GM12878 (cell line): ENCODE data around the gene HMX3. TPM values are rescaled to one million over a fixed set of nuclear protein-coding genes. Genes with fewer than 3 reads are reported as not detected.

Source experiments
- ATAC-seq: fragments of 200-7000 bp; cut with Tn5 transposase; 3 replicates; pipeline ENCODE4 v1.9.1; 2020; ENCODE audit warnings: mild to moderate bottlenecking, moderate library complexity
- BruUV-seq: library from RNA; stranded (reverse); fragments of 400-500 nt; replicated peaks from 2 replicates; lab custom pipeline; 2021; lab: Mats Ljungman, UMichigan
- CTCF ChIA-PET: fragments of 300-600 bp; sonication (Branson Sonifier 250); formaldehyde crosslinking; extraction: SDS; loops from one replicate; lab custom pipeline; 2021; ENCODE audit warnings: inconsistent platforms; lab: Yijun Ruan, JAX
- POLR2A ChIA-PET: fragments of 350-600 bp; formaldehyde crosslinking; extraction: SDS; loops from one replicate; lab custom pipeline; 2021; ENCODE audit warnings: inconsistent platforms; lab: Charles Lee
- RAD21 ChIA-PET: fragments of 300-600 bp; sonication (Branson Sonifier 250); formaldehyde crosslinking; loops from one replicate; lab custom pipeline; 2023; ENCODE audit warnings: antibody characterized with exemption; ENCODE audit not compliant: unreplicated experiment; lab: Charles Lee
- SMC1A ChIA-PET: fragments of 300-600 bp; sonication (Branson Sonifier 250); formaldehyde crosslinking; loops from one replicate; lab custom pipeline; 2023; ENCODE audit not compliant: unreplicated experiment, uncharacterized antibody; lab: Charles Lee
- DNase-seq: peaks from one replicate; pipeline ENCODE4 v3.0.0-alpha.2; 2011; ENCODE audit warnings: low read depth, low spot score
- FAIRE-seq: peaks from 3 replicates; lab custom pipeline; 2011; peaks lifted over from hg19 to GRCh38; lab: Jason Lieb, UNC
- H2AFZ ChIP-seq: 2 replicates; pipeline ENCODE4 v1.6.0; 2011; ENCODE audit warnings: low read depth, low read length, control low read depth; ENCODE audit not compliant: control insufficient read depth
- H3K27ac ChIP-seq: 2 replicates; pipeline ENCODE4 v1.5.1; 2011; ENCODE audit warnings: control low read depth; ENCODE audit not compliant: control insufficient read depth, insufficient read depth
- H3K27me3 ChIP-seq, 2 experiments: replicated peaks in 1 of 2; 2 replicates each; pipeline versions ENCODE4 v1.6.0 to v1.6.1; 2011; ENCODE audit warnings: low read length in 1 of 2; ENCODE audit not compliant: control insufficient read depth in 2 of 2, insufficient read depth in 2 of 2
- H3K36me3 ChIP-seq, 2 experiments: 2 replicates each; pipeline ENCODE4 v1.5.1; 2011; ENCODE audit warnings: low read length in 1 of 2; ENCODE audit not compliant: control insufficient read depth in 2 of 2, insufficient read depth in 2 of 2
- H3K4me1 ChIP-seq: 2 replicates; pipeline ENCODE4 v1.6.1; 2011; ENCODE audit warnings: mild to moderate bottlenecking, low read length, moderate library complexity, mixed read lengths; ENCODE audit not compliant: control insufficient read depth, insufficient read depth
- H3K4me2 ChIP-seq: 2 replicates; pipeline ENCODE4 v1.6.0; 2011; ENCODE audit warnings: control low read depth; ENCODE audit not compliant: control insufficient read depth, insufficient read depth
- H3K4me3 ChIP-seq: fragments of 200-600 bp; sonication (generic); 2 replicates; pipeline ENCODE4 v1.5.1; 2016
- H3K79me2 ChIP-seq: 2 replicates; pipeline ENCODE4 v1.6.0; 2011; ENCODE audit warnings: low read length; ENCODE audit not compliant: control insufficient read depth, insufficient read depth
- H3K9ac ChIP-seq: 2 replicates; pipeline ENCODE4 v1.8.0; 2011; ENCODE audit warnings: low read length, control low read depth, mixed read lengths; ENCODE audit not compliant: control insufficient read depth, insufficient read depth
- H3K9me3 ChIP-seq: replicated peaks from 3 replicates; pipeline ENCODE4 v1.5.1; 2011; ENCODE audit warnings: mild to moderate bottlenecking, low read length; ENCODE audit not compliant: control insufficient read depth, insufficient read depth
- H4K20me1 ChIP-seq: 2 replicates; pipeline ENCODE4 v1.6.0; 2011; ENCODE audit not compliant: control insufficient read depth, insufficient read depth
- BCL11A ChIP-seq: IDR thresholded peaks from 2 replicates; pipeline ENCODE4 v1.6.1; 2011; ENCODE audit warnings: low read depth, low read length
- BMI1 ChIP-seq: fragments of 450-650 bp; IDR thresholded peaks from 2 replicates; pipeline ENCODE4 v1.6.1; 2016; ENCODE audit warnings: mild to moderate bottlenecking, moderate library complexity, borderline replicate concordance
- CBX5 ChIP-seq: sonication (generic); IDR thresholded peaks from 2 replicates; pipeline ENCODE4 v1.6.1; 2016; ENCODE audit warnings: low read depth, moderate library complexity, mild to moderate bottlenecking, inconsistent platforms
- CREB1 ChIP-seq: IDR thresholded peaks from 2 replicates; pipeline ENCODE4 v1.6.1; 2012; ENCODE audit warnings: low read depth, mild to moderate bottlenecking, inconsistent platforms
- DPF2 ChIP-seq: fragments of 450-650 bp; IDR thresholded peaks from 2 replicates; pipeline ENCODE4 v1.6.1; 2017; ENCODE audit warnings: mild to moderate bottlenecking
- EZH2 ChIP-seq: IDR thresholded peaks from 2 replicates; pipeline ENCODE4 v1.6.1; 2012; ENCODE audit warnings: low read depth, mild to moderate bottlenecking, control low read depth, inconsistent platforms, low read length, borderline replicate concordance; ENCODE audit not compliant: control insufficient read depth
- HDAC6 ChIP-seq: fragments of 200-600 bp; sonication (generic); IDR thresholded peaks from one replicate; pipeline ENCODE4 v1.8.0; 2017; ENCODE audit warnings: antibody characterized with exemption; ENCODE audit not compliant: unreplicated experiment
- KAT2A ChIP-seq: conservative IDR thresholded peaks from 2 replicates; pipeline ENCODE4 v1.6.1; 2011; ENCODE audit warnings: low read depth, low read length; ENCODE audit not compliant: control insufficient read depth
- NFXL1 ChIP-seq: fragments of 450-650 bp; IDR thresholded peaks from 2 replicates; pipeline ENCODE4 v1.6.1; 2017; ENCODE audit warnings: antibody characterized with exemption, mild to moderate bottlenecking, borderline replicate concordance
- RB1 ChIP-seq: fragments of 450-650 bp; formaldehyde crosslinking; IDR thresholded peaks from 2 replicates; pipeline ENCODE4 v1.6.1; 2017; ENCODE audit warnings: mild to moderate bottlenecking, borderline replicate concordance
- RBBP5 ChIP-seq: fragments of 200-600 bp; sonication (generic); conservative IDR thresholded peaks from 2 replicates; pipeline ENCODE4 v1.6.1; 2016
- YY1 ChIP-seq: IDR thresholded peaks from 2 replicates; pipeline ENCODE4 v1.6.1; 2011; ENCODE audit warnings: low read depth, mild to moderate bottlenecking, low read length
- ZNF207 ChIP-seq: fragments of 450-650 bp; IDR thresholded peaks from 2 replicates; pipeline ENCODE4 v1.6.1; 2014; ENCODE audit warnings: antibody characterized with exemption, mild to moderate bottlenecking, borderline replicate concordance
- ZZZ3 ChIP-seq: IDR thresholded peaks from 2 replicates; pipeline ENCODE4 v1.6.1; 2011; ENCODE audit warnings: low read depth; ENCODE audit not compliant: control insufficient read depth, insufficient read length
- WGBS: methylation state at CpG from one replicate; pipeline ENCODE4 v1.1.6; 2016; ENCODE audit warnings: low lambda C conversion rate; ENCODE audit not compliant: insufficient replicate concordance, insufficient coverage; ENCODE audit errors: missing lambda C conversion rate; 5-methylcytosine and 5-hydroxymethylcytosine counted together
- in situ Hi-C: fragments of 300-500 bp; cut with MboI; formaldehyde crosslinking; loops from 9 replicates; pipeline ENCODE4 v1.14.3; 2018; ENCODE audit warnings: mixed read lengths
- intact Hi-C: fragments of 100-400 bp; cut with micrococcal nuclease; formaldehyde crosslinking; loops from one replicate; pipeline ENCODE4 v1.14.2; 2022; ENCODE audit not compliant: unreplicated experiment
- polyA plus RNA-seq, 11 experiments: library from polyadenylated mRNA; depleted of rRNA in 4 of 11; unstranded in 6 of 11; stranded (reverse) in 5 of 11; fragments of >200 nt; fragmentation: Nextera tagmentation in 4 of 11; fragmentation: Illumina TruSeq in 1 of 11; extraction: Ambion mirVana in 4 of 11; extraction: Trizol in 1 of 11; gene quantifications; 1 replicate in 1 of 11; 2 replicates in 10 of 11; pipeline versions ENCODE4 v1.2.1 to v1.2.3, GENCODE V29; 2011 to 2016; ENCODE audit warnings: inconsistent platforms in 2 of 11, missing spikeins in 2 of 11, low read depth in 1 of 11
- total RNA-seq, 4 experiments: library from RNA; depleted of rRNA in 3 of 4; stranded (reverse); fragments of >200 nt in 3 of 4; fragmentation: Illumina TruSeq in 1 of 4; extraction: Trizol in 1 of 4; gene quantifications; 2 replicates each; pipeline versions ENCODE4 v1.2.1 to v1.2.3, GENCODE V29; 2013 to 2021
- TF ChIP-seq, protein P1 (sequence below): fragments of 150-350 bp; IDR thresholded peaks from 2 replicates; pipeline ENCODE4 v1.6.1; 2014; ENCODE audit warnings: mild to moderate bottlenecking, low read depth, low read length
- TF ChIP-seq, protein P2 (sequence below): fragments of 450-650 bp; IDR thresholded peaks from 2 replicates; pipeline ENCODE4 v1.6.1; 2018; ENCODE audit warnings: mild to moderate bottlenecking, low read depth, moderate library complexity; ENCODE audit not compliant: partially characterized antibody

The HMX3 gene
- total and polyA plus RNA-seq, 10 of the 15 experiments (the other 5 are each of a cell fraction or from before 2014, with no cell fraction given) = 0.63 to 60.5 (median 15.3) TPM; not detected in 2

DNA sequence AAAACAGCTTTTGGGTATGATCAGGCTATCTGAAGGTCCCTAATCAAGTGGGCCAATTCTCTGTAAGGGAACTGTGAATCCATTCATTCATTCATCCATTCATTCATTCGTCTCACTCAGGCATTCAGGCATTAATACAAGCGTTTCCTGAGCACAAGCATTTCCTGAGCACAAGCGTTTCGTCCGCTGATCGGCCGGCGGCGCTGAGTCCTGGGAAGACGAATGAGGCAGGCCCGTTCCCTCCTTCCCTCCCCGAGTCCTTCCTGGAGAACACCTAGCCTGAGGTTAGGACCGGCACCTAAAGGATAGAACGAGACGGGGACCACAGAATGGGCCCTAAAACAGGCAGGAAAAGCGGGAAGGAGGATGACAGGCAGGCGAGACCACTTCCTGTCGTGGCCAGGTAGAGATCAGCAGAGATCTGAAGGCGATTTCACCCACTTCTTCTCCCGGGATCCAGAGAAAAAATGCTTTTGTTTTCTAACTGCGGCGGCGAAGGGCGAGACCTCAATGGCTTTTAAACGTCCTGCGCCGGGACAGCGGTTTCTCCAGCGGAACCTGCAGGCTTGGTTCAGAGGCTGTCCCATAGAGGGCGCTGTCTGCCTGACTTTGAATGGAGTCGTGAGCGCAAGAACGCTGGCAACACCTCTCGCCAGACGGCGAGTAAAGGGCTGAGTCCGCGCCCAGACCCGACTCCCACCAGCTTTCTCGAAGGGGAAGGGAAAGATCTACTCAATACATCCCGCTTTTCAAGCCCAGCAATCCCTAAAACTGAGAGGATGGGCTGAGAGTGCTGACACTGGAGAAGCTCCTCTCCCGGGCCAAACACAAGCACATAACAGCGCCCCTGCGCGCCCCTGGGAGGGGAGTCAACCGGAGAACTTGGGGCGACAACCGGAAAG is 2.9 kb upstream of the HMX3 start:
- RAD21 ChIA-PET = interaction anchor here (0.7 to 2.1 kb wide), 2 partner anchors 422 to 425 kb away, joined by 3 to 20 read pairs; no protein-coding TSS in a partner anchor
- BruUV-seq = no TSS peak
- intact Hi-C loops (loop anchor here (1.0 to 5.0 kb wide), 3 partner anchors 86 to 426 kb away; no protein-coding TSS in a partner anchor), in situ Hi-C loops (loop anchor here (5.0 kb wide), 2 partner anchors 419 to 834 kb away; no protein-coding TSS in a partner anchor)
- peaks cover 2 to 15% of the 10 kb centered on the region in 2 experiments; a peak in 2 of 4 replicates for H3K27me3 ChIP-seq
- H3K4me1 ChIP-seq = peaks cover 7% of the 10 kb centered on the region
- CTCF ChIA-PET = interaction anchor here (0.7 to 4.3 kb wide), 18 partner anchors 12 to 429 kb away, joined by 3 to 33 read pairs (median 3); partner anchors contain the start of gene BUB3
- peak overlapping the region; percentile 86 for H3K4me3 ChIP-seq
- H2AFZ ChIP-seq = peak overlapping the region; percentile 76
- WGBS = 9% methylated on average over 48 of the region's 48 CpGs
- FAIRE-seq = peak; percentile 95
- no peaks in the 10 kb centered on the region for H4K20me1 ChIP-seq
- SMC1A ChIA-PET = interaction anchor here (1.2 to 3.0 kb wide), 5 partner anchors 12 to 425 kb away, joined by 3 to 11 read pairs (median 5); no protein-coding TSS in a partner anchor
- peak; percentile 40 for DNase-seq
- H3K4me2 ChIP-seq = peak overlapping the region; percentile 91
- peak overlapping the region; percentile 16; the same call in 1 of the 2 replicates for H3K9ac ChIP-seq
- peak; percentile 88 for ATAC-seq
- no peaks in the 10 kb centered on the region; a peak in 1 of 4 replicates for H3K36me3 ChIP-seq
- no peaks in the 10 kb centered on the region; the same call in 2 of the 3 replicates for H3K9me3 ChIP-seq
- POLR2A ChIA-PET = interaction anchor here (0.6 kb wide), 1 partner anchor 612 kb away, joined by 4 read pairs; no protein-coding TSS in a partner anchor
- no peak overlapping the region for H3K27ac ChIP-seq
- H3K79me2 ChIP-seq = peaks cover 20% of the 10 kb centered on the region
- TF ChIP-seq CREB1 (no peak), KAT2A (no peak), NFXL1 (no peak), BMI1 (no peak), BCL11A (no peak), RB1 (no peak), YY1 (peak; percentile 72; the same call in 1 of the 2 replicates), HDAC6 (peak; percentile 55), EZH2 (no peak), DPF2 (no peak), ZZZ3 (no peak), CBX5 (peak; percentile 66; the same call in 1 of the 2 replicates), RBBP5 (no peak), ZNF207 (no peak)
- TF ChIP-seq, protein P1, sequence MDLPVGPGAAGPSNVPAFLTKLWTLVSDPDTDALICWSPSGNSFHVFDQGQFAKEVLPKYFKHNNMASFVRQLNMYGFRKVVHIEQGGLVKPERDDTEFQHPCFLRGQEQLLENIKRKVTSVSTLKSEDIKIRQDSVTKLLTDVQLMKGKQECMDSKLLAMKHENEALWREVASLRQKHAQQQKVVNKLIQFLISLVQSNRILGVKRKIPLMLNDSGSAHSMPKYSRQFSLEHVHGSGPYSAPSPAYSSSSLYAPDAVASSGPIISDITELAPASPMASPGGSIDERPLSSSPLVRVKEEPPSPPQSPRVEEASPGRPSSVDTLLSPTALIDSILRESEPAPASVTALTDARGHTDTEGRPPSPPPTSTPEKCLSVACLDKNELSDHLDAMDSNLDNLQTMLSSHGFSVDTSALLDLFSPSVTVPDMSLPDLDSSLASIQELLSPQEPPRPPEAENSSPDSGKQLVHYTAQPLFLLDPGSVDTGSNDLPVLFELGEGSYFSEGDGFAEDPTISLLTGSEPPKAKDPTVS = 0 out of 2 replicates have a peak, but pooled peaks have one; percentile 20
- TF ChIP-seq, protein P2, sequence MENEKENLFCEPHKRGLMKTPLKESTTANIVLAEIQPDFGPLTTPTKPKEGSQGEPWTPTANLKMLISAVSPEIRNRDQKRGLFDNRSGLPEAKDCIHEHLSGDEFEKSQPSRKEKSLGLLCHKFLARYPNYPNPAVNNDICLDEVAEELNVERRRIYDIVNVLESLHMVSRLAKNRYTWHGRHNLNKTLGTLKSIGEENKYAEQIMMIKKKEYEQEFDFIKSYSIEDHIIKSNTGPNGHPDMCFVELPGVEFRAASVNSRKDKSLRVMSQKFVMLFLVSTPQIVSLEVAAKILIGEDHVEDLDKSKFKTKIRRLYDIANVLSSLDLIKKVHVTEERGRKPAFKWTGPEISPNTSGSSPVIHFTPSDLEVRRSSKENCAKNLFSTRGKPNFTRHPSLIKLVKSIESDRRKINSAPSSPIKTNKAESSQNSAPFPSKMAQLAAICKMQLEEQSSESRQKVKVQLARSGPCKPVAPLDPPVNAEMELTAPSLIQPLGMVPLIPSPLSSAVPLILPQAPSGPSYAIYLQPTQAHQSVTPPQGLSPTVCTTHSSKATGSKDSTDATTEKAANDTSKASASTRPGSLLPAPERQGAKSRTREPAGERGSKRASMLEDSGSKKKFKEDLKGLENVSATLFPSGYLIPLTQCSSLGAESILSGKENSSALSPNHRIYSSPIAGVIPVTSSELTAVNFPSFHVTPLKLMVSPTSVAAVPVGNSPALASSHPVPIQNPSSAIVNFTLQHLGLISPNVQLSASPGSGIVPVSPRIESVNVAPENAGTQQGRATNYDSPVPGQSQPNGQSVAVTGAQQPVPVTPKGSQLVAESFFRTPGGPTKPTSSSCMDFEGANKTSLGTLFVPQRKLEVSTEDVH = no peak
